ENCODE measurements around the gene RXRB.

GRCh38 chr6:33201935-33202334 is 1.5 kb upstream of the RXRB start:
- TF ChIP-seq ZNF747 (CRISPR knock-in tag; IDR thresholded peaks at IDR 0.05; ENCODE audit: borderline replicate concordance) (no peak), SKIL (CRISPR knock-in tag; IDR thresholded peaks at IDR 0.05; ENCODE audit: borderline replicate concordance) (no peak), HNF4G (IDR thresholded peaks at IDR 0.05; ENCODE audit: borderline replicate concordance, low read depth, low read length) (no peak), HNF4G (CRISPR knock-in tag; IDR thresholded peaks at IDR 0.05; ENCODE audit: borderline replicate concordance, low read depth) (no peak), ZBTB26 (CRISPR knock-in tag; IDR thresholded peaks at IDR 0.05; ENCODE audit: borderline replicate concordance) (no peak), ZBTB33 (CRISPR knock-in tag; IDR thresholded peaks at IDR 0.05) (no peak), NONO (IDR thresholded peaks at IDR 0.05) (no peak), NONO (CRISPR knock-in tag; conservative IDR thresholded peaks at IDR 0.05) (no peak), ZBTB20 (CRISPR knock-in tag; IDR thresholded peaks at IDR 0.05; ENCODE audit: borderline replicate concordance, low read depth) (no peak), TFAP4 (IDR thresholded peaks at IDR 0.05; ENCODE audit: borderline replicate concordance, low read depth) (no peak), ZNF570 (CRISPR knock-in tag; IDR thresholded peaks at IDR 0.05; ENCODE audit: borderline replicate concordance) (no peak), MAX (IDR thresholded peaks at IDR 0.05) (no peak)
